Upper lobe of left lung (tissue), 4 donors: Measurements from ENCODE around the gene CEP295NL.

Experiments used
- EP300 ChIP-seq, 4 donors: sonication (generic); formaldehyde crosslinking; IDR thresholded peaks; one replicate each; pipeline ENCODE4 v1.5.1; 2017; ENCODE audit warnings: antibody characterized with exemption in 4 of 4, control low read depth in 2 of 4
- POLR2AphosphoS5 ChIP-seq, 2 donors: sonication (generic); formaldehyde crosslinking; IDR thresholded peaks; one replicate each; pipeline ENCODE4 v1.5.1; 2017; ENCODE audit warnings: antibody characterized with exemption in 2 of 2

GRCh38 chr17:78905541-78905940 lies 2.5 kb upstream of the CEP295NL start:
- TF ChIP-seq EP300 (IDR thresholded peaks at IDR 0.05) = no peak
- no peak for TF ChIP-seq POLR2AphosphoS5 (IDR thresholded peaks at IDR 0.05)
